ENCODE data around the gene OPN1SW.

DNA sequence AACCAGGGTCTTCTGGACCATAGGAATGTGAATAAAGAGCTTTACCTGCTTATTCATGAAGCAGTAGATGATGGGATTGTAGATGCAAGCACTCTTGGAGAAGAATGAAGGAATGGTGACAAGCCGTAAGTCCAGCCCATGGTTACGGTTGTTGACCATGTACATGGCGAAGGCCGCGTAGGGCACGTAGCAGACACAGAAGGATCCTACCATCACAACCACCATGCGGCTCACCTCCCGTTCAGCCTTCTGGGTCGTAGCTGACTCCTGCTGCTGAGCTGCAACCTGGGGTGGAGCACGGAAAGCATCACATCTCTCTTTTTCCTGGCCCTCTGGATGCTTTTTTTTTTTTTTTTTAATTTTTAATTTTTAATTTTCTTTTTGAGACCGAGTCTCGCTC lies 2.0 kb downstream of the OPN1SW start:
- TF ChIP-seq CCNT2 (IDR thresholded peaks at IDR 0.05; ENCODE audit: borderline replicate concordance, extremely low read depth, insufficient read length, low read depth, low read length) (no peak), ERF (CRISPR knock-in tag; IDR thresholded peaks at IDR 0.05) (no peak), PRMT5 (CRISPR knock-in tag; IDR thresholded peaks at IDR 0.05) (no peak), ZC3H4 (CRISPR knock-in tag; IDR thresholded peaks at IDR 0.05; ENCODE audit: borderline replicate concordance) (no peak)

All from K562 (cell line).